Motor neuron (in vitro differentiated cells): Measurements from ENCODE around the gene SSX4. TPM values are rescaled to one million over a fixed set of nuclear protein-coding genes. Genes with fewer than 3 reads are reported as not detected.
A peak's percentile ranks its signal among the peaks of the same experiment; 100 is the strongest.
"Not testable (repeated sequence)": the region's sequence is repeated elsewhere in the genome, so short reads cannot be mapped to it uniquely, and the experiment has no call there.

Experiments used
- ATAC-seq, 8 experiments: fragments of 200-7000 bp; cut with Tn5 transposase; replicated peaks in 6 of 8; 2 replicates each; pipeline ENCODE4 v1.8.0; 2021; ENCODE audit warnings: mild to moderate bottlenecking in 8 of 8, moderate library complexity in 8 of 8
- H3K27ac ChIP-seq, 2 donors: fragments of 250-450 bp; sonication (Bioruptor Pico); 2 replicates each; pipeline ENCODE4 v1.9.0; 2021; ENCODE audit warnings: antibody characterized with exemption in 2 of 2, mild to moderate bottlenecking in 2 of 2, moderate library complexity in 1 of 2
- H3K4me1 ChIP-seq, 2 donors: fragments of 250-450 bp; sonication (Bioruptor Pico); replicated peaks in 1 of 2; 2 replicates each; pipeline ENCODE4 v1.6.1; 2021; ENCODE audit warnings: antibody characterized with exemption in 2 of 2, mild to moderate bottlenecking in 2 of 2, moderate library complexity in 1 of 2
- H3K4me3 ChIP-seq, 5 donors: fragments of 250-450 bp; sonication (Bioruptor Pico); 2 replicates each; pipeline ENCODE4 v1.9.0; 2021; ENCODE audit warnings: antibody characterized with exemption in 5 of 5, mild to moderate bottlenecking in 5 of 5, moderate library complexity in 4 of 5
- WGBS, 10 experiments: fragments of 450-650 bp; shearing (Covaris generic); methylation state at CpG; one replicate each; pipeline ENCODE4 v1.0.0; 2022; 5-methylcytosine and 5-hydroxymethylcytosine counted together
- in situ Hi-C, 9 experiments: fragments of 400-800 bp; cut with MboI; loops; one replicate each; pipeline ENCODE4 v1.15.0; 2021; ENCODE audit warnings: low sequenced_read_pairs in 9 of 9, low pct_unique_long_range_greater_than_20kb in 2 of 9; ENCODE audit not compliant: unreplicated experiment in 9 of 9
- total RNA-seq, 8 experiments: library from RNA; unstranded; fragments of 300-600 nt; gene quantifications; 2 replicates each; pipeline versions ENCODE4 v1.2.3 to v1.2.4, GENCODE V29; 2022

The SSX4 gene, protein sequence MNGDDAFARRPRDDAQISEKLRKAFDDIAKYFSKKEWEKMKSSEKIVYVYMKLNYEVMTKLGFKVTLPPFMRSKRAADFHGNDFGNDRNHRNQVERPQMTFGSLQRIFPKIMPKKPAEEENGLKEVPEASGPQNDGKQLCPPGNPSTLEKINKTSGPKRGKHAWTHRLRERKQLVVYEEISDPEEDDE
- under 1 TPM in 1 of 8 experiments, not detected in 7; 0.33 TPM for total RNA-seq

DNA sequence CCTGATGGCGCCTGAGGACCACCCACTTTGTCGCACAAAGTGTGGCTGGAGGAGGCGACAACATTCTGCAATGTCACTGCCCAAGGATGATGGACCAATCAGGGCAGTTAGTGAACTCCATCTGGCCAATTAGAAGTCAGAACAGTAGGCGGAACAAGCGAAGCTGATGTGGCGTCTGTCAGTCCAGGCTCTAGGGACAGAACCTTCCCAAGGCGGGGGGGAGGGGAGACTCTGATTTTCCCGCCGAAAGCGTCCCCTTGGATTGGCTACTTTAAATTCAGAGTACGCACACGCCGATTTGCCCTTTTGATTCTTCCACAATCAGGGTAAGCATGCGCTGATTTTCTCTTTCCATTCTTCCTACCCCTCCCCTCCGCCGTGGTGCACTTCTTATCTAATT lies at the start of gene SSX4:
TSS of gene SSX4 (plus strand) at position 301 of the 400 bp plus-strand sequence. CDS start 515 bp downstream, outside the sequence.
- H3K27ac ChIP-seq, H3K4me3 ChIP-seq, ATAC-seq, in situ Hi-C loops, H3K4me1 ChIP-seq: not testable (repeated sequence)
- WGBS, 10 experiments: no CpG with 5 or more reads among the region's 16 CpGs

DNA sequence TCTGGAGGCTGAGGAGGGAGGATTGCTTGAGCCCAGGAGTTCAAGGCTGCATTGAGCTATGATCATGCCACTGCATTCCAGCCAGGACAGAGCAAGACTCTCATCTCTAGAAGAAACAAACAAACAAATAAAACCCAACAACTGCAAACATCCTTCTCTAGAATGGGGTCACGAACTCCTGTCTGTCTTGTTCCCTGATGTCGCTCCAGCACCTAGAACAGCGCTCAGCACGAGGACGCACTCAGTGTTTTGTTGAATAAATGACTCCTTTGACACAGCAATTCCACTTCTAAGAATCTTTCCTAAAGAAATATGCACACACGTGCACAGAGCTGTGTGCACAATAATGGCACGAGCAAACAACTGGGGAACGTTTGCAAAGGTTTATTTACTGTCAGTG lies 37.3 kb upstream of the SSX4 start:
- H3K4me3 ChIP-seq, ATAC-seq, in situ Hi-C loops, H3K4me1 ChIP-seq, H3K27ac ChIP-seq: not testable (repeated sequence)
- WGBS, 10 experiments: 29 to 54% methylated on average over 2 to 5 of the region's 8 CpGs; no CpG with 5 or more reads in 8 of the 10 experiments

DNA sequence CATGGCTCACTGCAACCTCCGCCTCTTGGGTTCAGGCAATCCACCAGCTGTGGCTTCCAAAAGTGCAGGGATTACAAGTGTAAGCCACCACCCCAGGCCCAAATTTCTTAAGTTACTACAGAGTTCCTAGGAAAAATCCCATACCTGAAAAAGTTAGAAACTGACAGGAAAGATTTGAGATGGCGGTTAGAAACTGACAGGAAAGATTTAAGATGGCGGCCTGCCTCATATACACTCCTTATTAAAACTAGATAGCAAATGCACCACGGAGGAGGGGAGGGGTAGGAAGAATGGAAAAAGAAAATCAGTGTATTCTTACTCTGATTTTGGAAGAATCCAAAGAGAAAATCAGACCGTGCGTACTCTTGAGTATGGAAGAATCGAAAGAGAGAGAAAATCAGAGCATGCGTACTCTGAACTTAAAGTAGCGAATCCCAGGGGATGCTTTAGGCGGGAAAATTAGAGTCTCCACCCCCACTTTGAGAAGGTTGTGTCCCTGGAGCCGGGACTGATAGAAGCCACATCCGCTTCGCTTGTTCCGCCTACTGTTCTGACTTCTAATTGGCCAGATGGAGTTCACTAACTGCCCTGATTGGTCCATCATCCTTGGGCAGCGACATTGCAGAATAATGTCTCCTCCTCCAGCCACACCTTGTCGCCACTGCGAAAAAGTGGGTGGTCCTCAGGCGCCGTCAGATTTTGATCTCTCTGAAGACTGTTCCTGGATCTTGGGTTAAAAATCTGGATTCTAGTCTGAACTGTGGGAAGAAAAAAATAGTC lies 26.8 kb upstream of the SSX4 start, which contains the start of gene SSX3:
TSS of gene SSX3 (minus strand) at position 389 of the 780 bp plus-strand sequence. CDS start 1,454 bp downstream, outside the sequence.
- H3K4me3 ChIP-seq, in situ Hi-C loops, H3K4me1 ChIP-seq, ATAC-seq, H3K27ac ChIP-seq: not testable (repeated sequence)
- WGBS, 10 experiments: 45 to 100% (median 71%) methylated on average over 1 to 13 of the region's 19 CpGs; no CpG with 5 or more reads in 4 of the 10 experiments

DNA sequence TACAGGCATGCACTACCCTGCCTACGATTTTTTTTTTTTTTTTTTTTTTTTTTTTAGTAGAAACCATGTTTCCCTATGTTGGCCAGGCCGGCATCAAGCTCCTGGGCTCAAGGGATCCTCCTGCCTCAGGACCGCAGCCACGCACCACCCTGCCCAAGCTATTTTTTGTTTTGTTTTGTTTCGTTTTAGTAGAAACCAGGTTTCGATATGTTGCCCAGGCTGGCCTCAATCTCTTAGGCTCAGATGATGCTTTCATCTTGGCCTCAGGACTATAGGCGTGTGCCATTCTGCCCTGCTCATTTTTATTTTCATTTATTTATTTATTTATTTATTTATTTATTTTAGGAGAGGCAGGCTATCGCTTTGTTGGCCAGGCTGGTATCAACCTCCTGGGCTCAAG lies 25.7 kb upstream of the SSX4 start:
- H3K4me1 ChIP-seq: no peaks in the 10 kb centered on the region
- H3K4me3 ChIP-seq: no peak overlapping the region
- WGBS, 10 experiments: 40 to 100% (median 80%) methylated on average over 1 to 7 of the region's 8 CpGs; no CpG with 5 or more reads in 5 of the 10 experiments
- no peak for ATAC-seq
- no peak overlapping the region for H3K27ac ChIP-seq
- in situ Hi-C loops: no loop called here

DNA sequence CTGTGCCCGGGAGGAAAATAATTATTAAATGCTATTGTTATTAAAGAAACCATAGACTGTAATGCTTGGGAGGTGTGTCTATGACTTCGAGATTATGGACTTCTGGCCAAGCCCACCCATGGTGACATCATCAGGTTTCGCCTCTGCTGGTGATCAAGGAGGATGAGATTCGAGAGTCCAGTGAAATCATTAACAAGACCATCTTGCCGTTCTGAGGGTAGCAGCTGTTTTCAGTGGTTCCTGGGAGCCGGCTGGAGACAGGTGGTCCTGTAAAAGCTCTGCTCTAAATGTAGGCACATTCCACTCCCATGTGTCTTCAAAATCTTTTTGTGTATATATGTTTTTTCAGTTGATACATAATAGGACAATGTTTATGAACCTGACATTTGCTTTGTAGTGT lies 24.1 kb upstream of the SSX4 start:
- H3K27ac ChIP-seq, ATAC-seq, H3K4me1 ChIP-seq, in situ Hi-C loops, H3K4me3 ChIP-seq: not testable (repeated sequence)
- WGBS, 10 experiments: 70% methylated on average over 2 of the region's 6 CpGs; no CpG with 5 or more reads in 9 of the 10 experiments

DNA sequence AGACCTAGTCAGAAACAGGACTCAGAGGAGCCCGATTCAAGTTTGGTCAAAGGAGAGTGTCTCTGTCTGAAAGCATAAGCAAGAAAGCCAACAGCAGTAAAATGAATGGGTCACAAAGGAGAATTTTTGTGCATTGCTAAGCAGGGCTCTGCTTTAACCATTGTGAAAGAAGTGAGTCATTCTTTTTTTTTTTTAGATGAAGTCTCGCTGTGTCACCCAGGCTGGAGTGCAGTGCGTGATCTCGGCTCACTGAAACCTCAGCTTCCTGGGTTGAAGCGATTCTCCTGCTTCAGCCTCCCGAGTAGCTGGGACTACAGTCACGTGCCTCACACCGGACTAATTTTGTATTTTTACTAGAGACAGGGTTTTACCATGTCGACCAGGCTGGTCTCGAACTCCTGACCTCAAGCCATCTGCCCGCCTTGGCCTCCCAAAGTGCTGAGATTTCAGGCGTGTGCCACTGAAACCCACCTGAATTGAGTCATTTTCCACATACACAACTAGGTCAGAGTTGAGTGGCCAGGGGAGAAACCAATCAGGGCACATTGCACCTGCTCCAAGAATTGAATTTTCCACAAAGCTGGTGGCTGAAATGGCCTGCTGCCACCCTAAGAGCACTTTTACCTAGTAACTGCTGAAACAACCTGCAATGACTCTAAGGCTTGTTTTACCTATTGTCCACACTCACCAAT lies 15.5 kb upstream of the SSX4 start:
- H3K4me3 ChIP-seq, in situ Hi-C loops: not testable (repeated sequence)
- WGBS, 10 experiments: no CpG with 5 or more reads among the region's 12 CpGs

DNA sequence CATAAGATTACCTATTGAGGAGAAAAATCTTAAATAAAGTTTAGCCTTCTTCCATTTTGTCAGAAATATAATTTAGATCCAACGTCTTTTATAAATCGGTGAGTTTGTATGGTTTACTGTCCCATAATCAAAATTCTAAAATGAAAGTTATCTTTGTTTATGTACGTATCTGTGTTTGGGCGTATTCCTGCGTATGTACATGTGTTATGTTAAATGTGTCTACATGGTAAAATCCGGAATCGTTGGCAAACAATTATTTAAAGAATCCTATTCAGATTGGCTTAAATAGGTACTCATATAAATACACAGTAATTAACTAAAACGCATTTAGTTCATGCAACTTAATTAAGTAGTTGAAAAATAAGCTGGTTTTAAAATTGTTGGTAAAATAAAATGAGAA lies 12.9 kb upstream of the SSX4 start:
- H3K4me3 ChIP-seq, H3K4me1 ChIP-seq, in situ Hi-C loops, H3K27ac ChIP-seq: not testable (repeated sequence)
- WGBS, 10 experiments: no CpG with 5 or more reads among the region's 8 CpGs
- peak in 2 of 8 experiments; percentile 54 to 66 for ATAC-seq

More for the DNA sequence above, 15.5 kb upstream of the SSX4 start:
- H3K4me1 ChIP-seq, H3K27ac ChIP-seq: not testable (repeated sequence)
- peak; percentile 44 to 95 (median 85) for ATAC-seq

DNA sequence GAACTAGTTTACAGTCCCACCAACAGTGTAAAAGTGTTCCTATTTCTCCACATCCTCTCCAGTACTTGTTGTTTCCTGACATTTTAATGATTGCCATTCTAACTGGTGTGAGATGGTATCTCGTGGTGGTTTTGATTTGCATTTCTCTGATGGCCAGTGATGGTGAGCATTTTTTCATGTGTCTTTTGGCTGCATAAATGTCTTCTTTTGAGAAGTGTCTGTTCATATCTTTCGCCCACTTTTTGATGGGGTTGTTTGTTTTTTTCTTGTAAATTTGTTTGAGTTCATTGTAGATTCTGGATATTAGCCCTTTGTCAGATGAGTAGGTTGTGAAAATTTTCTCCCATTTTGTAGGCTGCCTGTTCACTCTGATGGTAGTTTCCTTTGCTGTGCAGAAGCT lies 13.6 kb downstream of the SSX4 start:
- H3K27ac ChIP-seq, ATAC-seq, in situ Hi-C loops, H3K4me1 ChIP-seq, H3K4me3 ChIP-seq: not testable (repeated sequence)
- no CpG with 5 or more reads among the region's 2 CpGs for WGBS, 10 experiments

DNA sequence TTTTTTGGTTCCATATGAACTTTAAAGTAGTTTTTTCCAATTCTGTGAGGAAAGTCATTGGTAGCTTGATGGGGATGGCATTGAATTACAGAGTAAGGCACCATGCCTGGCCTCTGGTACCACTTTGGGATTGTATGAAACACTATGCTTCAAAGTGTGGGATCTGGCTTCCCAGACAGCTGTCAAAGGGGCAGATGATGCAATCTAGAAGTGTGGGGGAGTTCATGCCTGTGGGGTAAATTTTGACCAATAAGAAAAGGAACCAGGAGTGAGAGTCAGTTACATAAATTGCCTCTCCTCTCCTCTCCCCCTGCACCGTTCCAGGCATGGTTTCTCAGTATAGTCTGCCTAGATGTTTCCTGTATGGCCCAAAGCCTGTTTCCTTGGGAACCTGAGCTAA lies 14.5 kb downstream of the SSX4 start:
- H3K27ac ChIP-seq, H3K4me3 ChIP-seq, H3K4me1 ChIP-seq, in situ Hi-C loops, ATAC-seq: not testable (repeated sequence)
- no CpG with 5 or more reads among the region's 1 CpG for WGBS, 10 experiments

DNA sequence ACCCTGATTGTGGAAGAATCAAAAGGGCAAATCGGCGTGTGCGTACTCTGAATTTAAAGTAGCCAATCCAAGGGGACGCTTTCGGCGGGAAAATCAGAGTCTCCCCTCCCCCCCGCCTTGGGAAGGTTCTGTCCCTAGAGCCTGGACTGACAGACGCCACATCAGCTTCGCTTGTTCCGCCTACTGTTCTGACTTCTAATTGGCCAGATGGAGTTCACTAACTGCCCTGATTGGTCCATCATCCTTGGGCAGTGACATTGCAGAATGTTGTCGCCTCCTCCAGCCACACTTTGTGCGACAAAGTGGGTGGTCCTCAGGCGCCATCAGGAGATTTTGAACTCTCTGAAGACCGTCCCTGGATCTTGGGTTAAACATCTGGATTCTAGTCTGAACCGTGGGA lies 28.5 kb downstream of the SSX4 start, which contains the start of gene SSX4B:
TSS of gene SSX4B (minus strand) at position 101 of the 400 bp plus-strand sequence. CDS start 588 bp downstream, outside the sequence.
- in situ Hi-C loops, H3K4me1 ChIP-seq, H3K4me3 ChIP-seq, H3K27ac ChIP-seq, ATAC-seq: not testable (repeated sequence)
- WGBS, 10 experiments: no CpG with 5 or more reads among the region's 15 CpGs

DNA sequence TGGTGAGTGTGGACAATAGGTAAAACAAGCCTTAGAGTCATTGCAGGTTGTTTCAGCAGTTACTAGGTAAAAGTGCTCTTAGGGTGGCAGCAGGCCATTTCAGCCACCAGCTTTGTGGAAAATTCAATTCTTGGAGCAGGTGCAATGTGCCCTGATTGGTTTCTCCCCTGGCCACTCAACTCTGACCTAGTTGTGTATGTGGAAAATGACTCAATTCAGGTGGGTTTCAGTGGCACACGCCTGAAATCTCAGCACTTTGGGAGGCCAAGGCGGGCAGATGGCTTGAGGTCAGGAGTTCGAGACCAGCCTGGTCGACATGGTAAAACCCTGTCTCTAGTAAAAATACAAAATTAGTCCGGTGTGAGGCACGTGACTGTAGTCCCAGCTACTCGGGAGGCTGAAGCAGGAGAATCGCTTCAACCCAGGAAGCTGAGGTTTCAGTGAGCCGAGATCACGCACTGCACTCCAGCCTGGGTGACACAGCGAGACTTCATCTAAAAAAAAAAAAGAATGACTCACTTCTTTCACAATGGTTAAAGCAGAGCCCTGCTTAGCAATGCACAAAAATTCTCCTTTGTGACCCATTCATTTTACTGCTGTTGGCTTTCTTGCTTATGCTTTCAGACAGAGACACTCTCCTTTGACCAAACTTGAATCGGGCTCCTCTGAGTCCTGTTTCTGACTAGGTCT lies 43.8 kb downstream of the SSX4 start:
- H3K27ac ChIP-seq, in situ Hi-C loops, H3K4me1 ChIP-seq, H3K4me3 ChIP-seq: not testable (repeated sequence)
- no CpG with 5 or more reads among the region's 12 CpGs for WGBS, 10 experiments
- peak; percentile 45 to 94 (median 86) for ATAC-seq

DNA sequence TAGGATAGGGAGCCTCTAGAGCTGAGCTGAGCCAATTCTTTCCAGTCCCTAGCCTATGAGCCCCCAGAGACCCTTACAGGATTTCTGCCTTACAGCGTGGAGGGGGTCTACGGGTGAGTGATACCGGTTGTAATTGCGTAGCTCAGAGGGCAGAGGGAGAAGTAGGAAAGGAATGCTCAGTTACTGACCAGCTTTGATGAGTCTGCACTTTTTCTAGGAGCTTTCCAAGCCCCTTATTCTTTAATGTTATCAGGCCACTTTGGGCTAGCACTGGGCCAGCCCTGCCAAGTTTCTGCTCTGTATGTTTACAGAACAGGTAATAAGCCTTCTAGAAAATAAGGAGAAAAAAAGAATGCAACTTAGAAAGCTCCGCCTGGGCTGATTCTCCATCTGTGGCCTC lies 46.3 kb downstream of the SSX4 start:
- H3K27ac ChIP-seq, in situ Hi-C loops, H3K4me1 ChIP-seq, H3K4me3 ChIP-seq, ATAC-seq: not testable (repeated sequence)
- no CpG with 5 or more reads among the region's 5 CpGs for WGBS, 10 experiments

DNA sequence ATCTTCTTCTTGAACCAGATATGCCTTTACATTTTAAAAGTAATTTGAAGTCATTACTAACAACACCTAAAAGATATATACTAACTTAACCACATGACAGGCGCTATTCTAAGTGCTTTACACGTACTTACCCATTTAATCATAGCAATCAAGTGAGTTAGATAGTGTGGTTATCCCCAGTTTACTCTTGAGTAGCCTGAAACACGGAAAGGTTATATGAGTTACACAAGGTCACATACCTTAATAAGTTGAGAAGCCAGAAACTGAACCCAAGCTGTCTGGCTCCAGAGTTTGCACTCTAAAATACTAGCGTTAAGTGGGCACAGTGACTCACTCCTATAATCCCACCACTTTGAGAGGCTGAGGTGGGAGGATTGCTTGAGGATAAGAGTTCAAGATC lies 46.8 kb downstream of the SSX4 start:
- ATAC-seq, H3K4me1 ChIP-seq, in situ Hi-C loops, H3K4me3 ChIP-seq, H3K27ac ChIP-seq: not testable (repeated sequence)
- 83 to 100% methylated on average over 3 of the region's 4 CpGs; no CpG with 5 or more reads in 8 of the 10 experiments for WGBS, 10 experiments
